ENCODE data around the gene ENOX1. TPM values are rescaled to one million over a fixed set of nuclear protein-coding genes. Genes with fewer than 3 reads are reported as not detected.

Gene ENOX1
- total RNA-seq, 1 donor from 2014 or later = 2.5 TPM

GRCh38 chr13:43238341-43239083 lies 548.3 kb downstream of the ENOX1 start:
- H3K9me3 Mint-ChIP-seq (ENCODE audit: low read depth) = no peaks in the 10 kb centered on the region
- H3K4me1 Mint-ChIP-seq (ENCODE audit: low read depth) = peaks cover 7% of the 10 kb centered on the region
- no peak for TF ChIP-seq CTCF (IDR thresholded peaks at IDR 0.05; ENCODE audit: unreplicated experiment)
- H3K36me3 Mint-ChIP-seq (ENCODE audit: insufficient read depth) = no peaks in the 10 kb centered on the region
- H3K27ac Mint-ChIP-seq = no peak overlapping the region
- no peak overlapping the region for H3K4me3 Mint-ChIP-seq (ENCODE audit: low read depth)
- H3K27me3 Mint-ChIP-seq = no peaks in the 10 kb centered on the region
- DNase-seq (ENCODE audit: low spot score, unreplicated experiment) = no peak

GRCh38 chr13:43237616-43238015 lies 549.2 kb downstream of the ENOX1 start:
- TF ChIP-seq CTCF (IDR thresholded peaks at IDR 0.05; ENCODE audit: unreplicated experiment) = no peak
- H3K36me3 Mint-ChIP-seq (ENCODE audit: insufficient read depth) = no peaks in the 10 kb centered on the region
- H3K4me3 Mint-ChIP-seq (ENCODE audit: low read depth) = no peak overlapping the region
- H3K27ac Mint-ChIP-seq = no peak overlapping the region
- DNase-seq (ENCODE audit: low spot score, unreplicated experiment) = no peak
- peaks cover 8% of the 10 kb centered on the region for H3K4me1 Mint-ChIP-seq (ENCODE audit: low read depth)
- H3K9me3 Mint-ChIP-seq (ENCODE audit: low read depth) = no peaks in the 10 kb centered on the region
- no peaks in the 10 kb centered on the region for H3K27me3 Mint-ChIP-seq

- Mint-ChIP-seq H3K27me3 (no peaks in the 10 kb centered on the region), H3K4me3 (ENCODE audit: low read depth) (no peak overlapping the region), H3K27ac (no peak overlapping the region), H3K36me3 (ENCODE audit: insufficient read depth) (no peaks in the 10 kb centered on the region), H3K4me1 (ENCODE audit: low read depth) (peaks cover 11% of the 10 kb centered on the region), H3K9me3 (ENCODE audit: low read depth) (peaks cover 4% of the 10 kb centered on the region)
- no peak for TF ChIP-seq CTCF (IDR thresholded peaks at IDR 0.05; ENCODE audit: unreplicated experiment)
- no peak for DNase-seq (ENCODE audit: low spot score, unreplicated experiment)
Observed at GRCh38 chr13:43235028-43235427, 551.7 kb downstream of the ENOX1 start.

GRCh38 chr13:43232873-43233265 lies 553.9 kb downstream of the ENOX1 start:
- DNase-seq (ENCODE audit: low spot score, unreplicated experiment) = no peak
- no peaks in the 10 kb centered on the region for H3K27me3 Mint-ChIP-seq
- H3K4me1 Mint-ChIP-seq (ENCODE audit: low read depth) = peaks cover 11% of the 10 kb centered on the region
- no peak overlapping the region for H3K4me3 Mint-ChIP-seq (ENCODE audit: low read depth)
- TF ChIP-seq CTCF (IDR thresholded peaks at IDR 0.05; ENCODE audit: unreplicated experiment) = no peak
- H3K36me3 Mint-ChIP-seq (ENCODE audit: insufficient read depth) = no peaks in the 10 kb centered on the region
- peaks cover 4% of the 10 kb centered on the region for H3K9me3 Mint-ChIP-seq (ENCODE audit: low read depth)
- no peak overlapping the region for H3K27ac Mint-ChIP-seq

GRCh38 chr13:43232144-43232872 lies 554.5 kb downstream of the ENOX1 start:
- no peak overlapping the region for H3K4me3 Mint-ChIP-seq (ENCODE audit: low read depth)
- H3K27me3 Mint-ChIP-seq = no peaks in the 10 kb centered on the region
- no peak for TF ChIP-seq CTCF (IDR thresholded peaks at IDR 0.05; ENCODE audit: unreplicated experiment)
- no peak for DNase-seq (ENCODE audit: low spot score, unreplicated experiment)
- no peaks in the 10 kb centered on the region for H3K36me3 Mint-ChIP-seq (ENCODE audit: insufficient read depth)
- H3K9me3 Mint-ChIP-seq (ENCODE audit: low read depth) = peaks cover 4% of the 10 kb centered on the region
- no peak overlapping the region for H3K27ac Mint-ChIP-seq
- H3K4me1 Mint-ChIP-seq (ENCODE audit: low read depth) = peaks cover 11% of the 10 kb centered on the region
